Activated CD8-positive, alpha-beta T cell treated with anti-CD3 and anti-CD28 coated beads, Interleukin-2, amount 10 ng/mL, durations not matched to agents 7 days and 5 days (primary cell): Measurements from ENCODE around the gene GTPBP4. TPM values are rescaled to one million over a fixed set of nuclear protein-coding genes. Genes with fewer than 3 reads are reported as not detected.

Source experiments
- ATAC-seq: fragments of 150-1000 bp; cut with Tn5 transposase; one replicate; pipeline ENCODE4 v1.10.0; 2021; ENCODE audit warnings: moderate library complexity
- CTCF ChIA-PET: fragments of 350-600 bp; sonication (Branson Sonifier 250); formaldehyde crosslinking; loops from one replicate; lab custom pipeline; 2021; ENCODE audit warnings: antibody characterized with exemption; lab: Charles Lee
- POLR2A ChIA-PET: fragments of 350-600 bp; sonication (Branson Sonifier 250); formaldehyde crosslinking; loops from one replicate; lab custom pipeline; 2021; ENCODE audit warnings: antibody characterized with exemption; lab: Charles Lee
- DNase-seq: peaks from one replicate; pipeline ENCODE4 v3.0.0-alpha.2; 2020
- H3K27ac Mint-ChIP-seq: one replicate; pipeline ENCODE4 v1.8.0; 2021; ENCODE audit warnings: mild to moderate bottlenecking, mixed read lengths
- H3K27me3 Mint-ChIP-seq: one replicate; pipeline ENCODE4 v1.8.0; 2021; ENCODE audit warnings: low read depth, mixed read lengths
- H3K36me3 Mint-ChIP-seq: one replicate; pipeline ENCODE4 v1.8.0; 2021; ENCODE audit warnings: low read depth, mixed read lengths
- H3K4me1 Mint-ChIP-seq: one replicate; pipeline ENCODE4 v1.8.0; 2021; ENCODE audit warnings: low read depth, mixed read lengths
- H3K4me3 Mint-ChIP-seq: one replicate; pipeline ENCODE4 v1.8.0; 2021; ENCODE audit warnings: mild to moderate bottlenecking, mixed read lengths
- H3K9me3 Mint-ChIP-seq: one replicate; pipeline ENCODE4 v1.8.0; 2022; ENCODE audit warnings: mixed read lengths; ENCODE audit not compliant: insufficient read depth
- total RNA-seq, 2 experiments: library from RNA; stranded (reverse); gene quantifications; one replicate each; pipeline ENCODE4 v1.2.3, GENCODE V29; 2021

GTPBP4 gene
- total RNA-seq, 2 experiments from 2014 or later: 66.0 to 67.1 TPM

DNA sequence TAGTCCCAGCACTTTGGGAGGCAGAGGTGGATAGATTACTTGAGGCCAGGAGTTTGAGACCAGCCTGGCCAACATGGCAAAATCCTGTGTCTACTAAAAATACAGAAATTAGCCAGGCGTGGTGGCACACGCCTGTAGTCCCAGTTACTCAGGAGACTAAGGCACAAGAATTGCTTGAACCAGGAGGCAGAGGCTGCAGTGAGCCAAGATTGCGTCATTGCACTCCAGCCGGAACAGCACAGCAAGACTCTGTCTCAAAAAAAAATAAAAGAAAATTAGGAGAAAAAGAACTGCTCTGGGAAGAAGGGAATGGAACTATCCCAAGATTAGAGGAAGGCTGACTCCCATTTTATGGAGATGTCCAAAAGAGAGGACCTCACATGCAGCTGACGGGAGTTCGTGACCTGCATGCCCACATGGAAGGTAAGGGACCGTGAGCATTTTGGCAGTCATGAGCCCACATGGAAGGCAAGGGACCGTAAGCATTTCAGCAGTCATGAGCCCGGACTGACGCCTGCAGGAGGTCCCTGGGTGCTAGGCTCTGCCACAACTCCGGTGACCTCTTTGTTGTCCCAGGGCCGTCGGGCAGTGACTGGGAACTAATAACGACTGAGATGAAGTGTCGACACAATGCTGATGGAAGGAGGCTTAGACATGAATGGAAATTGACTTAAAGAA is 18.6 kb upstream of the GTPBP4 start:
- POLR2A ChIA-PET: no interaction called here
- no peaks in the 10 kb centered on the region for H3K9me3 Mint-ChIP-seq
- H3K4me3 Mint-ChIP-seq: no peak overlapping the region
- CTCF ChIA-PET: no interaction called here
- DNase-seq (no peak), ATAC-seq (no peak)
- H3K36me3 Mint-ChIP-seq: no peaks in the 10 kb centered on the region
- peaks cover 7% of the 10 kb centered on the region for H3K4me1 Mint-ChIP-seq
- no peak overlapping the region for H3K27ac Mint-ChIP-seq
- peaks cover 20% of the 10 kb centered on the region for H3K27me3 Mint-ChIP-seq

DNA sequence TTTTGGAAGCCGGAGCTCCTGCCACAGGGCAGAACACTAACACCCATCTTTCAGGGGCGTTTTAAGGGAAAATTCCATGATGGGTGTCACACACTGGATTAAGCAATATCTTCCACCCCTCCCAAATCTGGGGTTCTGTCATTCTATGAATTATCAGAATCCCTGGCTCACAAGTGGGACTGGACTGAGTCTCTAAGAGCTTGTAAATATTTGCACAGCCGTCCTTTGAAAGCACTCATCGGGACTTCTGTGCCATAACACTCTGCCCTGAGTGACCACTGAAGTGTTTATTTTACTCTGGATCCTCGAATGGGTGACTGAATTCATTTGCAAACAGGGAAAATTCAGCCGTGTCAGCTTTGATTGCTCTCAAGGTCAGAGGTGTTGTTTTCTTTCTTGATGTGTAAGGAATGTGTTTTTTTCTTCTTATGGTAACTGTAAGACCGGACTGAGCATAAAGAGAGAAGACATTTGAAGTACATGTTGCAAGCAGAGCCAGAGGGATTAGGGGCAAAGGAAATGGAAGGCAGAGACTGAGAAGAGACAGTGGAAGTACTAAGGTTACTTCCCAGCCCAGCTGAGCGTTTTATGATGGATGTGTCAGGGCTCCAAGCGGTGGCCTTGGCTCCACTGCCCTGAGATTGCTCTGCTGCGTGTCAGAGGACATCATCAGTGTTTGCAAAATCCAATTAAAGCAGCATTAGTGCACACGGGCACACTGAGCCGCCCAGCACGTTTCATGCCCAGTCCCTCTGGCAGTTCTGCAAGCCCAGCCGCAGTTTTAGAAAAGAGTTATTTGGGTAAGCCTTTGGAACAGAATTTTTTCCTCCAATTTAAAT is 17.7 kb upstream of the GTPBP4 start:
- Mint-ChIP-seq H3K27ac (no peak overlapping the region), H3K4me3 (no peak overlapping the region), H3K36me3 (no peaks in the 10 kb centered on the region), H3K4me1 (peaks cover 7% of the 10 kb centered on the region), H3K27me3 (peaks cover 20% of the 10 kb centered on the region), H3K9me3 (no peaks in the 10 kb centered on the region)
- ATAC-seq (no peak), DNase-seq (no peak)
- ChIA-PET CTCF (no interaction called here), POLR2A (no interaction called here)

GRCh38 chr10:971150-971542 is 17.1 kb upstream of the GTPBP4 start:
- ChIA-PET POLR2A (no interaction called here), CTCF (no interaction called here)
- ATAC-seq (no peak), DNase-seq (no peak)
- H3K4me3 Mint-ChIP-seq: no peak overlapping the region
- H3K36me3 Mint-ChIP-seq: no peaks in the 10 kb centered on the region
- no peak overlapping the region for H3K27ac Mint-ChIP-seq
- H3K4me1 Mint-ChIP-seq: peaks cover 7% of the 10 kb centered on the region
- H3K27me3 Mint-ChIP-seq: peaks cover 20% of the 10 kb centered on the region
- no peaks in the 10 kb centered on the region for H3K9me3 Mint-ChIP-seq

DNA sequence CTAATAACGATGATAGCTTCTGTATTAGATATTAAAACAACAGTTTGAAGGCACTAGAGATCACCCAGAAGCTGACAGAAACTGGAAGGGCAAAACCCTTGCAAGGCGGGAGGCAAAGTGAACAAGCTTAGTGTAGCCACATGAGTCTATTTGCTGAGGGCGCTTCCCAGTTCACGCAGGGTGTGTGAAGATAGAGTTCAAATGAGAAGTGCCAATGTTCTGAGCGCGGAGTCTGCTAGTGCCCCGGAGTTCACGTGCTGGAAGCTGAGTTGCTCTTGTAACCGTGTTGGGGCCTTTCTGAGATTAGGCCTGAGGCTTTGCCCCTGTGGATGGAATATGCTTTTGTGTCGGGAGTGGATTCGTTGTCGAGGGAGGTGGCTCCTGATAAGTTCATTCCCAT is 16.6 kb upstream of the GTPBP4 start:
- Mint-ChIP-seq H3K4me3 (no peak overlapping the region), H3K27ac (no peak overlapping the region), H3K9me3 (no peaks in the 10 kb centered on the region), H3K4me1 (peaks cover 7% of the 10 kb centered on the region), H3K27me3 (peaks cover 18% of the 10 kb centered on the region), H3K36me3 (peaks cover 2% of the 10 kb centered on the region)
- ATAC-seq (no peak), DNase-seq (no peak)
- ChIA-PET POLR2A (no interaction called here), CTCF (no interaction called here)

DNA sequence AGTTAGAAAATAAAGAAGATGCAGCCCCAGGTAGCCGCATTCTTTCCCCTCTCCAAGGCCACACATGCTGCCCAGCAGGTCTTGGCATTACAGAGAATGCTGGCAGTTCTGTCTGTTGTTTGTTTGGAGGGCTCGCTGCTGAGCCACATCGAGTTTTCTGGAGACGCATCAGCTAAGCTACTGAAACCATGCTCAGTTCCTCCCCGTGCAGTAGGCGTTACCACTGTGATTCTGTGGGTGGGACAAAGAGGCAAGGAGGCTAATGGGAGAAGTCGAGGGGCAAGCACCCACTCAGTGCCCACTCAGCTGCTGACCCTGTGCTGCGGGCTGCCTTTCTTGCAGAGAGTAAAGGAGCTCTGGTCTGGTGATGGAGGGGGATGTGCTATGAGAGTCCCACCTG is 15.5 kb upstream of the GTPBP4 start:
- H3K27ac Mint-ChIP-seq: no peak overlapping the region
- CTCF ChIA-PET: no interaction called here
- no peak overlapping the region for H3K4me3 Mint-ChIP-seq
- H3K27me3 Mint-ChIP-seq: peaks cover 18% of the 10 kb centered on the region
- DNase-seq: no peak
- POLR2A ChIA-PET: interaction anchor here (0.6 kb wide), 1 partner anchor 10 kb away, joined by 3 read pairs; no protein-coding TSS in a partner anchor
- H3K4me1 Mint-ChIP-seq: no peaks in the 10 kb centered on the region
- H3K9me3 Mint-ChIP-seq: no peaks in the 10 kb centered on the region
- H3K36me3 Mint-ChIP-seq: peaks cover 5% of the 10 kb centered on the region
- ATAC-seq: no peak

DNA sequence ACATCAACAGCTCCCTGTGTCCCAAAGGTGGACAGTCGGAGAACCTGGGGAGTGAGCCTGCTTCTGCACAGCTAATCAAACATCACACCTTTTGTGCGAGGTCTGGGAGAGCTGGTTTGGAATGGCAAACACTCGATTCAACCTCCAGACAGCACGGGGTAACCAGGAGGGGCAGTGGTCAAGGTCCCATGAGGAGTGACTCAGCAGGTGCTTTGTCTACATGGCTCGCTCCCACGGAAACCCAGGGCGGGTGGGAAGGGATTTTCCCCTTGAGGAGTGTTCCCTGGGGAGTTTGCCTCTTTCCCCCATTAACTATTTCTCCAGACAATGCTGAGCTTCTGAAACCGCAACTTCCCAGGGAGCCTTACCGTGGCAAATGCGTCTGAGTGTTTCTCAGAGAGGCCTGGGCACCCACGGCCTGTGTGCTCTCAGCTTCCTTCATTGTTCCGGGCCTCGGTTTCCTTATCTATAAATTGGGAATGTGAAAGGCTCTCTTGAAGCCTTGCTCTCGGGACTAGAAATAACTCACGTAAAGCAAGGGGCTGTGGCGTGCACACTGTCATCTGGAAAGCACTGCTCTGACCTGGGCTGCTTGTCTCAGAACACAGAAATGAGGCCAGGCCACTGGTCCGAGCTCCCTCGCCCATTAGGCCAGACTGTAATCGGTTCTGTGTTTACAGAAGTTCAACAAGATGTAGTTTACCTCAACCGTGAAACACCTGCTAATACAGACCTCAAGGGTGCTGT is 14.0 kb upstream of the GTPBP4 start:
- Mint-ChIP-seq H3K9me3 (peaks cover 6% of the 10 kb centered on the region), H3K4me3 (no peak overlapping the region), H3K4me1 (no peaks in the 10 kb centered on the region), H3K27ac (no peak overlapping the region), H3K36me3 (peaks cover 11% of the 10 kb centered on the region), H3K27me3 (peaks cover 10% of the 10 kb centered on the region)
- ChIA-PET CTCF (no interaction called here), POLR2A (no interaction called here)
- ATAC-seq: no peak
- no peak for DNase-seq

DNA sequence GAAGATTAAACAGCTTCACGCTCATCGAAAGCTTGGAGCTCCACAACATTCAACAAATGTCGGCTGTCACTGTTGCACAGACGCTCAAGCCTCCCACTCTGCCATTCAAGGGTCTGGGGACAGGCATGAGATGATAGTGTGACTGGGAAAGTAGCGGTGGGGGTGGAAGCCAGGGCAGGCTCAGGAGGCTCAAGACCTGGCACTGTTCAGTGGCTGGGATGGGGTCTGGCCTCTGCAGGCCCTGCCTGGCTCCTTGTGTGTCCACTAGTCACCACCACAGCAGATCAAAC is 13.5 kb upstream of the GTPBP4 start:
- ChIA-PET CTCF (no interaction called here), POLR2A (no interaction called here)
- DNase-seq: no peak
- Mint-ChIP-seq H3K9me3 (peaks cover 11% of the 10 kb centered on the region), H3K4me3 (no peak overlapping the region), H3K27ac (no peak overlapping the region), H3K36me3 (peaks cover 12% of the 10 kb centered on the region), H3K4me1 (no peaks in the 10 kb centered on the region), H3K27me3 (peaks cover 6% of the 10 kb centered on the region)
- ATAC-seq: no peak

DNA sequence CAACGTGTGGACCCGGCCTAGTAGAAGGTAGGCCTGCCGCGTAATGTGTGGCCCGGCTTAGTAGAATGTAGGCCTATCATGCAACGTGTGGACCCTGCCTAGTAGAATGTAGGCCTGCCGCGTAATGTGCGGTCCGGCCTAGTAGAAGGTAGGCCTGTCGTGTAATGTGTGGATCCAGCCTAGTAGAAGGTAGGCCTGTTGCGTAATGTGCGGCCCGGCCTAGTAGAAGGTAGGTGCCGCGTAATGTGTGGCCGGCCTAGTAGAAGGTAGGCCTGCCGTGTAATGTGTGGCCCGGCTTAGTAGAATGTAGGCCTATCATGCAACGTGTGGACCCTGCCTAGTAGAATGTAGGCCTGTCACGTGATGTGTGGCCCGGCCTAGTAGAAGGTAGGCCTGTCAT is 11.9 kb upstream of the GTPBP4 start:
- no peak for ATAC-seq
- POLR2A ChIA-PET: no interaction called here
- no peaks in the 10 kb centered on the region for H3K27me3 Mint-ChIP-seq

DNA sequence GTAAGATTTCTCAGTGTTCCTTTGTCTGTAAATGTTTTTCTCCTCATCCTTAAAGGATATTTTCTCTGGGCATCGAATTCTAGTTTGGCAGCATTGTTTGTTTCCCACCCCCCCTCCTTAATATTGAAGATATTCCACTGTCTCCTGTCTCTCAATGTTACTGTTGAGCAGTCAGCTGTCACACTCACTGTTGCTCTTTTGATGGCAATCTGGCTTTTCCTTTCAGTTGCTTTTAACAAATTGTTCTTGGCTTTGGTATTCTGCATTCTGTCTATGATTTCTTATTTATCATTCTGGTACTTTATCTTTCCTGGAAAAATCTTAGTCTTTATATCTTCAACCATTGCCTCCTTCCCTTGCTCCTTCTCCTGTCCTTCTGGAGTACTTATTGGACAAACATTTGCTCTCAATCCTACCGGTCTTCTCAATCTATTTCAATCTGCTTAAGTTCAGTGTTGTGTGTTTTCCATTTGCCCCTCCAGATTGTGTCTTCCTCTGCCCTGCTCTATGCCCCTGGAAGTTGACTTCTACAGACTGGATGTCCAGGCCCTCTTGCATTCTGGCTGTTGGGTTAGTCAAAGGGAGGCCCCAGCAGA is 9.3 kb upstream of the GTPBP4 start:
- Mint-ChIP-seq H3K27me3 (no peaks in the 10 kb centered on the region), H3K36me3 (peaks cover 17% of the 10 kb centered on the region), H3K4me3 (no peak overlapping the region), H3K9me3 (peaks cover 18% of the 10 kb centered on the region), H3K4me1 (no peaks in the 10 kb centered on the region), H3K27ac (no peak overlapping the region)
- ChIA-PET POLR2A (no interaction called here), CTCF (no interaction called here)
- ATAC-seq: no peak
- no peak for DNase-seq

More for the DNA sequence above, 11.9 kb upstream of the GTPBP4 start:
- no peak for DNase-seq
- H3K27ac Mint-ChIP-seq: no peak overlapping the region
- peaks cover 17% of the 10 kb centered on the region for H3K36me3 Mint-ChIP-seq
- H3K4me1 Mint-ChIP-seq: no peaks in the 10 kb centered on the region
- CTCF ChIA-PET: no interaction called here
- H3K4me3 Mint-ChIP-seq: no peak overlapping the region
- peaks cover 18% of the 10 kb centered on the region for H3K9me3 Mint-ChIP-seq

DNA sequence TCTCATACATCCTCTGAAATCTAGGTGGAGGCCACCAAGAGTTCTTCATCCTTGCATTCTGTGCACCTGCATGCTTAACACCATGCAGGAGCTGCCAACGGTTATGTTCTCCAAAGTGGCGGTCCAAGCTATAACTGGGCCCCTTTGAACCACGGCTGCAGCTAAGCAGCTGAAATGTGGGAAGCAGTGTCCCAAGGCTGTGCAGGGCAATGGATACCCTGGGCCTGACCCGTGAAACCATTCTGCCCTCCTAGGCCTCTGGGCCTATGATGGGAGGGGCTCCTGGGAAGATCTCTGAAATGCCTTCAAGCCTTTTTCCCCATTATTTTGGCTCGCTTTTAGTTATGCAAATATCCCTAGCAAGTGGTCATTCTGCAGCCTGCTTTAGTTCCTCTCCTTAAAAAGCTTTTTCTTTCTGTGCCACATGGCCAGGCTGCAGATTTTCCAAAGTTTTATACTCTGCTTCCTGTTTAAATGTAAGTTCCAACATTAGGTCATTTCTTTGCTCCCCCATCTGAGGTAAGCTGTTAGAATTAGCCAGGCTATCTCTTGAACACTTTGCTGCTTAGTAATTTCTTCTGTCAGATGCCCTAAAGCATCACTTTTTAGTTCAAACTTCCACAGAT is 7.7 kb upstream of the GTPBP4 start:
- Mint-ChIP-seq H3K27me3 (no peaks in the 10 kb centered on the region), H3K36me3 (peaks cover 17% of the 10 kb centered on the region), H3K9me3 (peaks cover 18% of the 10 kb centered on the region), H3K4me3 (no peak overlapping the region), H3K4me1 (no peaks in the 10 kb centered on the region), H3K27ac (no peak overlapping the region)
- no peak for DNase-seq
- ChIA-PET CTCF (no interaction called here), POLR2A (no interaction called here)
- no peak for ATAC-seq

GRCh38 chr10:983401-983800 is 4.8 kb upstream of the GTPBP4 start:
- H3K4me1 Mint-ChIP-seq: peaks cover 10% of the 10 kb centered on the region
- ATAC-seq (no peak), DNase-seq (no peak)
- H3K27ac Mint-ChIP-seq: no peak overlapping the region
- POLR2A ChIA-PET: interaction anchor here (0.7 kb wide), 2 partner anchors 10 to 59 kb away, joined by 3 read pairs; no protein-coding TSS in a partner anchor
- no peaks in the 10 kb centered on the region for H3K27me3 Mint-ChIP-seq
- H3K36me3 Mint-ChIP-seq: peaks cover 15% of the 10 kb centered on the region
- H3K4me3 Mint-ChIP-seq: no peak overlapping the region
- peaks cover 18% of the 10 kb centered on the region for H3K9me3 Mint-ChIP-seq
- CTCF ChIA-PET: no interaction called here
